Measurements from ENCODE around the gene KRTAP4-7.
"Not testable (repeated sequence)": the region's sequence is repeated elsewhere in the genome, so short reads cannot be mapped to it uniquely, and the experiment has no call there.

GRCh38 chr17:41123991-41124371 is 40.0 kb downstream of the KRTAP4-7 start, which contains the start of gene KRTAP4-12:
- not testable (repeated sequence) for TF ChIP-seq CTCF, EP300, POLR2AphosphoS5 (IDR thresholded peaks at IDR 0.05)
